ENCODE data around the gene STRA8.

The STRA8 gene

GRCh38 chr7:135238112-135238744 is 4.6 kb downstream of the STRA8 start:
- no peak for TF ChIP-seq CTCF (IDR thresholded peaks at IDR 0.05)
- Histone ChIP-seq H3K4me3 (no peak overlapping the region), H3K4me1 (no peaks in the 10 kb centered on the region), H3K36me3 (no peaks in the 10 kb centered on the region), H3K27ac (no peak overlapping the region), H3K9me3 (no peaks in the 10 kb centered on the region), H3K27me3 (peaks cover 0 to 7% of the 10 kb centered on the region in 2 donors)
- DNase-seq: no peak
- intact Hi-C loops (cut with DNase I; ENCODE audit: low total_unique reads): no loop called here

GRCh38 chr7:135239263-135239662 is 5.6 kb downstream of the STRA8 start:
- DNase-seq: no peak
- no peak overlapping the region for H3K27ac ChIP-seq
- intact Hi-C loops (cut with DNase I; ENCODE audit: low total_unique reads): no loop called here
- no peaks in the 10 kb centered on the region for H3K36me3 ChIP-seq
- TF ChIP-seq CTCF (IDR thresholded peaks at IDR 0.05): no peak
- peaks cover 0 to 7% of the 10 kb centered on the region in 2 donors for H3K27me3 ChIP-seq
- no peak overlapping the region for H3K4me3 ChIP-seq
- no peaks in the 10 kb centered on the region for H3K4me1 ChIP-seq
- H3K9me3 ChIP-seq: no peaks in the 10 kb centered on the region

- intact Hi-C loops (cut with DNase I; ENCODE audit: low total_unique reads): no loop called here
- peaks cover 0 to 7% of the 10 kb centered on the region in 2 donors for H3K27me3 ChIP-seq
- no peaks in the 10 kb centered on the region for H3K4me1 ChIP-seq
- no peak overlapping the region for H3K4me3 ChIP-seq
- no peak for TF ChIP-seq CTCF (IDR thresholded peaks at IDR 0.05)
- no peak for DNase-seq
- no peaks in the 10 kb centered on the region for H3K36me3 ChIP-seq
- no peaks in the 10 kb centered on the region for H3K9me3 ChIP-seq
- no peak overlapping the region for H3K27ac ChIP-seq
These were observed 6.8 kb downstream of the STRA8 start for GRCh38 chr7:135240441-135240840.

- no peak for TF ChIP-seq CTCF (IDR thresholded peaks at IDR 0.05)
- Histone ChIP-seq H3K27me3 (peaks cover 0 to 7% of the 10 kb centered on the region in 2 donors), H3K27ac (no peak overlapping the region), H3K4me3 (no peak overlapping the region), H3K9me3 (no peaks in the 10 kb centered on the region), H3K36me3 (no peaks in the 10 kb centered on the region), H3K4me1 (no peaks in the 10 kb centered on the region)
- DNase-seq: no peak
- intact Hi-C loops (cut with DNase I; ENCODE audit: low total_unique reads): no loop called here
These were observed 8.6 kb downstream of the STRA8 start for GRCh38 chr7:135242096-135242684.

GRCh38 chr7:135245226-135246190 is 11.9 kb downstream of the STRA8 start:
- H3K36me3 ChIP-seq: no peaks in the 10 kb centered on the region
- H3K27ac ChIP-seq: no peak overlapping the region
- H3K9me3 ChIP-seq: no peaks in the 10 kb centered on the region
- no peak for TF ChIP-seq CTCF (IDR thresholded peaks at IDR 0.05)
- peaks cover 0 to 7% of the 10 kb centered on the region in 2 donors for H3K27me3 ChIP-seq
- DNase-seq: no peak
- intact Hi-C loops (cut with DNase I; ENCODE audit: low total_unique reads): no loop called here
- H3K4me1 ChIP-seq: no peaks in the 10 kb centered on the region
- no peak overlapping the region for H3K4me3 ChIP-seq

All from tibial artery (tissue), 4 donors.